CD4-positive, alpha-beta T cell treated with Interleukin-10 for 1 hour (primary cell): ENCODE data around the gene ZNF556.

Experiments
- DNase-seq: peaks from one replicate; pipeline ENCODE4 v3.0.0-alpha.2; 2020

The ZNF556 gene

DNA sequence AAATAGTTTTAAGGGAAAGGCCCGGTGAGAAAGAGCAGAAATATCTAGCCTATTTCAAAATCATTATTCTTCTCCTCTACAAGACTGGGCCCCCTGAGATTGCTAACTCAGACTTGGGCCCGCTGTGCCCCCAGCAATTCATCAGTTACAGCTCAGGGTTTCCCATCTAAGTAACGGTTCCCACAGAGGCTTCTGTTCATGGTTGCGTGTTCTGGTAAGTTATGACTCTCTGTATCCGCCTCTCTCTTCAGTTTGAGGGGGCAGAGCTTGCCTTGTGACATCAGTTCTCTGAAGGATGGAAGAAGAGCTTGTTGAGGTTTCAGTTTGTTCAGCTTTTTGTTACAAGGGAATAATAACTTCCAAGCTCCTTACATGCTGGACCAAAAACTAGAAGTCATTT lies 45.2 kb downstream of the ZNF556 start:
- DNase-seq: no peak

DNA sequence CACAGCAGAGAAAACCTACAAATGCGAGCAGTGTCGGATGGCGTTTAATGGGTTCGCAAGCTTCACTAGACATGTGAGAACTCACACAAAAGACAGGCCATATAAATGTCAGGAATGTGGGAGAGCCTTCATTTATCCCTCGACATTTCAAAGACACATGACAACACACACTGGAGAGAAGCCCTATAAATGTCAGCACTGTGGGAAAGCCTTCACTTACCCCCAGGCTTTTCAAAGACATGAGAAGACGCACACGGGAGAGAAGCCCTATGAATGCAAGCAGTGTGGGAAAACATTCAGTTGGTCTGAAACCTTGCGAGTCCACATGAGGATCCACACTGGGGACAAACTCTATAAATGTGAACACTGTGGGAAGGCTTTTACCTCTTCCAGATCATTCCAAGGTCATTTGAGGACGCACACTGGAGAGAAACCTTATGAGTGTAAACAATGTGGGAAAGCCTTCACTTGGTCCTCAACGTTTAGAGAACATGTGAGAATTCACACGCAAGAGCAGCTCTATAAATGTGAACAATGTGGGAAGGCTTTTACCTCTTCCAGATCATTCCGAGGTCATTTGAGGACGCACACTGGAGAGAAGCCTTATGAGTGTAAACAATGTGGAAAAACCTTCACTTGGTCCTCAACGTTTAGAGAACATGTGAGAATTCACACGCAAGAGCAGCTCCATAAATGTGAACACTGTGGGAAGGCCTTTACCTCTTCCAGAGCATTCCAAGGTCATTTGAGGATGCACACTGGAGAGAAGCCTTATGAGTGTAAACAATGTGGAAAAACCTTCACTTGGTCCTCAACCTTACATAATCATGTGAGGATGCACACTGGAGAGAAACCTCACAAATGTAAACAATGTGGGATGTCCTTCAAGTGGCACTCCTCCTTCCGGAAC lies 50.4 kb downstream of the ZNF556 start:
- DNase-seq: no peak

DNA sequence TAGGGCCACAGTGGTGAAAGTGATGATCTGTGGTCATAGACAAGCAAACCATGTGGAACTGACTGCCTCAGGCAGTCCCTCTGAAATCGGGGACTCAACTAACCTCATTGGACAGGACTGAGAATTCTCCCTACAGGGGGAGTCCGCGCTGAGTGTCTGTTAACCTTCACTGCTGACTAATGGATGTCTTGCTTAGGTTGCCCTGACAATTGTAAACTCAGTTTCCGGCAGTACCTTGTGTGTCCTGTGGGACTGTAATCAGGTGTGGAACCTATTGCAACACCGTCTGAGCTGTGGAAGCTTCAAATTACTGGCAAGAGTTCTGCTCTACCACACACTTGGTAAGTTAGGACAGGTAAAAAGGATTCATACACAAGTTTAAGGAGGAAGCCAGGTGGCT lies 55.9 kb downstream of the ZNF556 start:
- no peak for DNase-seq

- no peak for DNase-seq
Observed at GRCh38 chr19:2923510-2923909, 56.4 kb downstream of the ZNF556 start.

- no peak for DNase-seq
Observed at GRCh38 chr19:2926341-2927031, 59.4 kb downstream of the ZNF556 start.

- no peak for DNase-seq
Observed at GRCh38 chr19:2927032-2927430, 59.9 kb downstream of the ZNF556 start.
